CD14-positive monocyte (primary cell): ENCODE data around the gene EML6. TPM values are rescaled to one million over a fixed set of nuclear protein-coding genes. Genes with fewer than 3 reads are reported as not detected.

Source experiments
- DNase-seq, 3 donors: peaks; one replicate each; pipeline ENCODE4 v3.0.0-alpha.2; 2011 to 2022
- H2AFZ ChIP-seq: 2 replicates; pipeline ENCODE4 v1.6.0; 2012; ENCODE audit warnings: mild to moderate bottlenecking, low read depth, low read length, inconsistent platforms; ENCODE audit not compliant: insufficient read depth, poor library complexity, severe bottlenecking
- H3K27ac ChIP-seq, 2 donors: 1 replicate in 1 of 2; 2 replicates in 1 of 2; pipeline ENCODE4 v1.5.1; 2012 to 2013; ENCODE audit warnings: low read length in 2 of 2, control low read depth in 1 of 2, inconsistent platforms in 1 of 2, low read depth in 1 of 2, mild to moderate bottlenecking in 1 of 2
- H3K27me3 ChIP-seq, 2 donors: one replicate each; pipeline versions ENCODE4 v1.6.0 to v1.6.1; 2011 to 2013; ENCODE audit warnings: low read length in 2 of 2; ENCODE audit not compliant: control insufficient read depth in 2 of 2, insufficient read depth in 2 of 2
- H3K36me3 ChIP-seq, 2 donors: replicated peaks in 1 of 2; 1 replicate in 1 of 2; 2 replicates in 1 of 2; pipeline versions ENCODE4 v1.5.1 to v1.6.1; 2012 to 2013; ENCODE audit warnings: low read length in 2 of 2, control low read depth in 1 of 2, inconsistent platforms in 1 of 2, mild to moderate bottlenecking in 1 of 2; ENCODE audit not compliant: insufficient read depth in 2 of 2, control insufficient read depth in 1 of 2
- H3K4me1 ChIP-seq, 2 donors: 1 replicate in 1 of 2; 2 replicates in 1 of 2; pipeline versions ENCODE4 v1.5.1 to v1.6.1; 2012 to 2013; ENCODE audit warnings: low read length in 2 of 2, control low read depth in 1 of 2, inconsistent platforms in 1 of 2, mild to moderate bottlenecking in 1 of 2, moderate library complexity in 1 of 2; ENCODE audit not compliant: insufficient read depth in 2 of 2, control insufficient read depth in 1 of 2
- H3K4me2 ChIP-seq: replicated peaks from 2 replicates; pipeline ENCODE3; 2012; ENCODE audit warnings: low read length, moderate library complexity, mild to moderate bottlenecking; ENCODE audit not compliant: poor library complexity, severe bottlenecking; ENCODE audit errors: extremely low read depth
- H3K4me3 ChIP-seq, 3 experiments: fragments of 200-600 bp in 1 of 3; sonication (generic) in 1 of 3; replicated peaks in 1 of 3; 1 replicate in 2 of 3; 2 replicates in 1 of 3; pipeline ENCODE4 v1.5.1; 2011 to 2013; ENCODE audit warnings: low read length in 3 of 3, mild to moderate bottlenecking in 3 of 3, control low read depth in 2 of 3, low read depth in 2 of 3, inconsistent platforms in 1 of 3, moderate library complexity in 1 of 3
- H3K79me2 ChIP-seq: 2 replicates; pipeline ENCODE4 v1.6.0; 2012; ENCODE audit warnings: mild to moderate bottlenecking, control low read depth, inconsistent platforms, low read length, moderate library complexity; ENCODE audit not compliant: insufficient read depth
- H3K9ac ChIP-seq: 2 replicates; pipeline ENCODE4 v1.6.0; 2017; ENCODE audit warnings: low read length, mild to moderate bottlenecking; ENCODE audit not compliant: insufficient read depth, poor library complexity, severe bottlenecking
- H3K9me3 ChIP-seq, 2 donors: replicated peaks in 1 of 2; 1 replicate in 1 of 2; 2 replicates in 1 of 2; pipeline versions ENCODE4 v1.5.1 to v1.6.1; 2012 to 2013; ENCODE audit warnings: low read length in 2 of 2, control low read depth in 1 of 2; ENCODE audit not compliant: control insufficient read depth in 1 of 2, insufficient read depth in 1 of 2
- H4K20me1 ChIP-seq: 2 replicates; pipeline ENCODE4 v1.6.0; 2012; ENCODE audit warnings: mild to moderate bottlenecking, low read length, control low read depth, moderate library complexity; ENCODE audit not compliant: insufficient read depth
- H3K27ac Mint-ChIP-seq, 7 donors: one replicate each; pipeline ENCODE4 v1.8.0; 2020; ENCODE audit warnings: mild to moderate bottlenecking in 7 of 7, mixed read lengths in 7 of 7, moderate library complexity in 6 of 7, inconsistent platforms in 2 of 7
- H3K27me3 Mint-ChIP-seq, 3 donors: one replicate each; pipeline ENCODE4 v1.8.0; 2021 to 2022; ENCODE audit warnings: low read depth in 3 of 3, mild to moderate bottlenecking in 3 of 3, mixed read lengths in 3 of 3, moderate library complexity in 3 of 3, inconsistent platforms in 1 of 3
- H3K36me3 Mint-ChIP-seq, 2 donors: one replicate each; pipeline ENCODE4 v1.8.0; 2020; ENCODE audit warnings: mixed read lengths in 2 of 2, inconsistent platforms in 1 of 2, mild to moderate bottlenecking in 1 of 2
- H3K4me1 Mint-ChIP-seq: one replicate; pipeline ENCODE4 v1.8.0; 2020; ENCODE audit warnings: mild to moderate bottlenecking, mixed read lengths
- H3K4me3 Mint-ChIP-seq, 2 donors: one replicate each; pipeline ENCODE4 v1.8.0; 2020; ENCODE audit warnings: mild to moderate bottlenecking in 2 of 2, mixed read lengths in 2 of 2, moderate library complexity in 1 of 2
- H3K9me3 Mint-ChIP-seq, 7 donors: one replicate each; pipeline ENCODE4 v1.8.0; 2020 to 2022; ENCODE audit warnings: mixed read lengths in 7 of 7, mild to moderate bottlenecking in 6 of 7, moderate library complexity in 6 of 7, inconsistent platforms in 2 of 7
- WGBS: methylation state at CpG from one replicate; pipeline ENCODE4 v1.1.5; 2013; ENCODE audit warnings: missing lambda C conversion rate; ENCODE audit not compliant: insufficient coverage; 5-methylcytosine and 5-hydroxymethylcytosine counted together
- intact Hi-C, 2 donors: fragments of 100-400 bp; cut with micrococcal nuclease; formaldehyde crosslinking; loops; one replicate each; pipeline versions ENCODE4 v1.15.0 to v1.15.1; 2023
- polyA plus RNA-seq, 3 donors: library from polyadenylated mRNA; depleted of rRNA in 1 of 3; unstranded in 2 of 3; stranded (reverse) in 1 of 3; fragments of 300-500 nt in 2 of 3; fragments of >200 nt in 1 of 3; fragmentation: Illumina TruSeq in 2 of 3; gene quantifications; 1 replicate in 2 of 3; 2 replicates in 1 of 3; pipeline ENCODE4 v1.2.3, GENCODE V29; 2012 to 2021
- TF ChIP-seq, protein P1 (sequence below): fragments of 200-600 bp; IDR thresholded peaks from one replicate; pipeline ENCODE4 v1.8.0; 2022; ENCODE audit warnings: antibody characterized with exemption, mild to moderate bottlenecking

Gene EML6
- polyA plus RNA-seq, 3 donors = 0.79 TPM; not detected in 2

GRCh38 chr2:54863660-54864059, 140.2 kb downstream of the EML6 start:
- Mint-ChIP-seq H3K27ac (no peak overlapping the region), H3K4me1 (peaks cover 14% of the 10 kb centered on the region), H3K27me3 (peaks cover 0 to 2% (median 0%) of the 10 kb centered on the region in 3 donors), H3K36me3 (no peaks in the 10 kb centered on the region), H3K9me3 (peaks cover 0 to 5% (median 0%) of the 10 kb centered on the region in 7 donors), H3K4me3 (no peak overlapping the region)
- no peak overlapping the region for H3K4me3 ChIP-seq
- TF ChIP-seq, protein P1, sequence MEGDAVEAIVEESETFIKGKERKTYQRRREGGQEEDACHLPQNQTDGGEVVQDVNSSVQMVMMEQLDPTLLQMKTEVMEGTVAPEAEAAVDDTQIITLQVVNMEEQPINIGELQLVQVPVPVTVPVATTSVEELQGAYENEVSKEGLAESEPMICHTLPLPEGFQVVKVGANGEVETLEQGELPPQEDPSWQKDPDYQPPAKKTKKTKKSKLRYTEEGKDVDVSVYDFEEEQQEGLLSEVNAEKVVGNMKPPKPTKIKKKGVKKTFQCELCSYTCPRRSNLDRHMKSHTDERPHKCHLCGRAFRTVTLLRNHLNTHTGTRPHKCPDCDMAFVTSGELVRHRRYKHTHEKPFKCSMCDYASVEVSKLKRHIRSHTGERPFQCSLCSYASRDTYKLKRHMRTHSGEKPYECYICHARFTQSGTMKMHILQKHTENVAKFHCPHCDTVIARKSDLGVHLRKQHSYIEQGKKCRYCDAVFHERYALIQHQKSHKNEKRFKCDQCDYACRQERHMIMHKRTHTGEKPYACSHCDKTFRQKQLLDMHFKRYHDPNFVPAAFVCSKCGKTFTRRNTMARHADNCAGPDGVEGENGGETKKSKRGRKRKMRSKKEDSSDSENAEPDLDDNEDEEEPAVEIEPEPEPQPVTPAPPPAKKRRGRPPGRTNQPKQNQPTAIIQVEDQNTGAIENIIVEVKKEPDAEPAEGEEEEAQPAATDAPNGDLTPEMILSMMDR = no peak
- no peak for DNase-seq
- no peaks in the 10 kb centered on the region for H3K36me3 ChIP-seq
- no peak overlapping the region for H3K4me2 ChIP-seq
- H3K9ac ChIP-seq = no peak overlapping the region
- H4K20me1 ChIP-seq = no peaks in the 10 kb centered on the region
- no peaks in the 10 kb centered on the region for H3K79me2 ChIP-seq
- no peaks in the 10 kb centered on the region for H3K4me1 ChIP-seq
- no peaks in the 10 kb centered on the region for H3K27me3 ChIP-seq
- H3K27ac ChIP-seq = no peak overlapping the region
- no peak overlapping the region for H2AFZ ChIP-seq
- WGBS = 70% methylated on average over 3 of the region's 5 CpGs
- intact Hi-C loops = no loop called here
- H3K9me3 ChIP-seq = no peaks in the 10 kb centered on the region

- DNase-seq = no peak
- Histone ChIP-seq H2AFZ (no peak overlapping the region), H4K20me1 (no peaks in the 10 kb centered on the region), H3K36me3 (no peaks in the 10 kb centered on the region), H3K4me1 (no peaks in the 10 kb centered on the region), H3K27me3 (no peaks in the 10 kb centered on the region), H3K9me3 (no peaks in the 10 kb centered on the region), H3K27ac (no peak overlapping the region), H3K4me2 (no peak overlapping the region), H3K9ac (no peak overlapping the region), H3K79me2 (no peaks in the 10 kb centered on the region), H3K4me3 (no peak overlapping the region)
- no peak overlapping the region for H3K27ac Mint-ChIP-seq
- peaks cover 11% of the 10 kb centered on the region for H3K4me1 Mint-ChIP-seq
- no peak overlapping the region for H3K4me3 Mint-ChIP-seq
- H3K27me3 Mint-ChIP-seq = peaks cover 0 to 2% (median 0%) of the 10 kb centered on the region in 3 donors
- H3K9me3 Mint-ChIP-seq = peaks cover 0 to 5% (median 0%) of the 10 kb centered on the region in 7 donors
- H3K36me3 Mint-ChIP-seq = no peaks in the 10 kb centered on the region
- intact Hi-C loops = no loop called here
- WGBS = no CpG with 5 or more reads among the region's 1 CpG
- TF ChIP-seq, protein P1 = no peak
Observed at GRCh38 chr2:54864096-54864495, 140.6 kb downstream of the EML6 start.
